Sigmoid colon (tissue), 4 donors: Measurements from ENCODE around the gene RELB.

ENCODE experiments used
- EP300 ChIP-seq, 4 donors: sonication (generic); formaldehyde crosslinking; IDR thresholded peaks; one replicate each; pipeline ENCODE4 v1.6.1; 2017; ENCODE audit warnings: antibody characterized with exemption in 4 of 4
- POLR2A ChIP-seq, 2 donors: fragments of 450-650 bp; IDR thresholded peaks; one replicate each; pipeline ENCODE4 v1.6.1; 2016; ENCODE audit warnings: antibody characterized with exemption in 2 of 2, mild to moderate bottlenecking in 2 of 2, moderate library complexity in 2 of 2
- POLR2AphosphoS5 ChIP-seq, 4 donors: sonication (generic); formaldehyde crosslinking; IDR thresholded peaks; one replicate each; pipeline ENCODE4 v1.6.1; 2017; ENCODE audit warnings: antibody characterized with exemption in 4 of 4
- TF ChIP-seq, protein P1 (sequence below), 4 experiments: fragments of 450-650 bp in 3 of 4; fragments of 200-600 bp in 1 of 4; IDR thresholded peaks; one replicate each; pipeline ENCODE4 v1.5.1; 2016 to 2019; ENCODE audit warnings: antibody characterized with exemption in 4 of 4, mild to moderate bottlenecking in 3 of 4, moderate library complexity in 2 of 4

DNA sequence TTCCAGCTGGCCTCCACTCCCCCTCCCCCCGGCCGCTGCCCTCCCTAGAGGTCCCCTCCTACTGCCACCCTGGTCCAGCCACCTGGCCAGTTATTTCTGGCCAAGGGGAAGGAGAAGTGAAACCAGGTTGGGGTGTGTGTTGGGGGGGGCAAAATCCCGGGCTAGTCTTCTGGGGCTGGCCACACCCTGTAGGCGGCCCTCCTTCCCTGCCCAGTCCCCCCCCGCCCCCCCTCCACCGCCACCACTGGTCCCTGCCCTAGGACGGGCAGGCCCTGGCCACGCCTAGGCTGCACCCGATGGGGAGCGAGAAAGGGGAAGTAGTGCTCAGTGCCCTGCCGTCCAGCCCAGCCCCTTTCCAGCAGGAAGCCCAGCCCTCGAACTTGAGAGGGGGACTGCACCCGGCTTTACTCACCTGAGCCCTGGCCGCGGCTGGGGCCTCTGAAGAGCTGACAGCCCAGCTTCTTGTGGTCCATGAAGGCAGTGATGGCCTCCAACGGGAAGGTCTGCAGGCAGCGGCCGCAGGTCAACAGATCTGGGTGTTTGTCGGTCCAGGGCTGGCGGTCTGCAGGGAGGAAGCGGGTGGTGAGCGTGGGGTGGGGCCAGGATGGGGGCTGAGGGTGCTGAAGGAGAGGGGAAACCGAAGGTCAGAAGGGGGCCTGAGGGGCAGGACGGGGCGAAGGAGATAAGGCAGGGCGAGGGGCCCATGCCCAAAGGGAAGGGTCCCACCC lies 74.2 kb downstream of the RELB start:
- TF ChIP-seq, protein P1, sequence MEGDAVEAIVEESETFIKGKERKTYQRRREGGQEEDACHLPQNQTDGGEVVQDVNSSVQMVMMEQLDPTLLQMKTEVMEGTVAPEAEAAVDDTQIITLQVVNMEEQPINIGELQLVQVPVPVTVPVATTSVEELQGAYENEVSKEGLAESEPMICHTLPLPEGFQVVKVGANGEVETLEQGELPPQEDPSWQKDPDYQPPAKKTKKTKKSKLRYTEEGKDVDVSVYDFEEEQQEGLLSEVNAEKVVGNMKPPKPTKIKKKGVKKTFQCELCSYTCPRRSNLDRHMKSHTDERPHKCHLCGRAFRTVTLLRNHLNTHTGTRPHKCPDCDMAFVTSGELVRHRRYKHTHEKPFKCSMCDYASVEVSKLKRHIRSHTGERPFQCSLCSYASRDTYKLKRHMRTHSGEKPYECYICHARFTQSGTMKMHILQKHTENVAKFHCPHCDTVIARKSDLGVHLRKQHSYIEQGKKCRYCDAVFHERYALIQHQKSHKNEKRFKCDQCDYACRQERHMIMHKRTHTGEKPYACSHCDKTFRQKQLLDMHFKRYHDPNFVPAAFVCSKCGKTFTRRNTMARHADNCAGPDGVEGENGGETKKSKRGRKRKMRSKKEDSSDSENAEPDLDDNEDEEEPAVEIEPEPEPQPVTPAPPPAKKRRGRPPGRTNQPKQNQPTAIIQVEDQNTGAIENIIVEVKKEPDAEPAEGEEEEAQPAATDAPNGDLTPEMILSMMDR (IDR thresholded peaks at IDR 0.05) = no peak
- TF ChIP-seq POLR2A (IDR thresholded peaks at IDR 0.05) (peak in 1 of 2 donors; percentile 27), POLR2AphosphoS5 (IDR thresholded peaks at IDR 0.05) (no peak), EP300 (IDR thresholded peaks at IDR 0.05) (no peak)
